ENCODE results near the gene MGARP.

MGARP gene

GRCh38 chr4:139274790-139275189 lies 5.2 kb downstream of the MGARP start:
- Histone ChIP-seq H3K4me1 (ENCODE audit: control insufficient read depth, insufficient read depth, low read length) (no peaks in the 10 kb centered on the region), H3K27ac (ENCODE audit: extremely low read depth, low read depth, low read length) (no peak overlapping the region), H3K4me3 (ENCODE audit: low read depth, low read length) (no peak overlapping the region), H3K36me3 (ENCODE audit: control insufficient read depth in 2 of 2, insufficient read depth in 1 of 2, low read length in 2 of 2) (no peaks in the 10 kb centered on the region; a peak in 1 of 3 replicates), H3K9me3 (ENCODE audit: control insufficient read depth, insufficient read depth, low read depth, low read length) (no peaks in the 10 kb centered on the region)
- ChIA-PET CTCF (interaction anchor here (1.2 to 1.3 kb wide), 2 partner anchors 9 to 244 kb away, joined by 3 to 6 read pairs; no protein-coding TSS in a partner anchor), POLR2A (no interaction called here)
- TF ChIP-seq KLF17 (tag by site-specific recombination; IDR thresholded peaks at IDR 0.05) (no peak), ZNF16 (tag by site-specific recombination; IDR thresholded peaks at IDR 0.05; ENCODE audit: low read depth) (no peak), ZNF521 (tag by site-specific recombination; IDR thresholded peaks at IDR 0.05) (no peak), ZNF654 (tag by site-specific recombination; IDR thresholded peaks at IDR 0.05; ENCODE audit: low read depth) (no peak), ZSCAN30 (tag by site-specific recombination; IDR thresholded peaks at IDR 0.05) (no peak), ZNF280C (tag by site-specific recombination; IDR thresholded peaks at IDR 0.05) (no peak), ZNF518A (tag by site-specific recombination; conservative IDR thresholded peaks at IDR 0.05; ENCODE audit: low read depth) (no peak)

- TF ChIP-seq ZIC2 (tag by site-specific recombination; IDR thresholded peaks at IDR 0.05) (no peak), ZNF513 (tag by site-specific recombination; IDR thresholded peaks at IDR 0.05) (no peak), ZBTB20 (tag by site-specific recombination; IDR thresholded peaks at IDR 0.05) (no peak), ZNF664 (tag by site-specific recombination; IDR thresholded peaks at IDR 0.05) (no peak), ZNF138 (tag by site-specific recombination; IDR thresholded peaks at IDR 0.05; ENCODE audit: borderline replicate concordance) (no peak), ZNF529 (tag by site-specific recombination; IDR thresholded peaks at IDR 0.05; ENCODE audit: insufficient replicate concordance) (no peak)
- CTCF ChIA-PET: no interaction called here
- no peaks in the 10 kb centered on the region for H3K4me1 ChIP-seq (ENCODE audit: control insufficient read depth, insufficient read depth, low read length)
- H3K36me3 ChIP-seq (ENCODE audit: control insufficient read depth in 2 of 2, insufficient read depth in 1 of 2, low read length in 2 of 2): no peaks in the 10 kb centered on the region; a peak in 1 of 3 replicates
- no peaks in the 10 kb centered on the region for H3K9me3 ChIP-seq (ENCODE audit: control insufficient read depth, insufficient read depth, low read depth, low read length)
- H3K27ac ChIP-seq (ENCODE audit: extremely low read depth, low read depth, low read length): no peak overlapping the region
- POLR2A ChIA-PET: no interaction called here
- H3K4me3 ChIP-seq (ENCODE audit: low read depth, low read length): no peak overlapping the region
Observed at GRCh38 chr4:139273835-139274234, 6.2 kb downstream of the MGARP start.

Measured in HEK293 (cell line).